Osteoblast (primary cell): Measurements from ENCODE around the gene MAN1B1. TPM values are rescaled to one million over a fixed set of nuclear protein-coding genes. Genes with fewer than 3 reads are reported as not detected.

Source experiments
- DNase-seq: peaks from one replicate; pipeline ENCODE4 v3.0.0; 2011; ENCODE audit warnings: low spot score, mixed read lengths; ENCODE audit not compliant: insufficient read length; ENCODE audit errors: missing footprints
- H2AFZ ChIP-seq: 2 replicates; pipeline ENCODE4 v1.6.0; 2011; ENCODE audit warnings: mild to moderate bottlenecking, low read length
- H3K27ac ChIP-seq: 2 replicates; pipeline ENCODE4 v1.5.1; 2011; ENCODE audit warnings: mild to moderate bottlenecking, low read depth, low read length, moderate library complexity
- H3K27me3 ChIP-seq: 2 replicates; pipeline ENCODE4 v1.6.0; 2012; ENCODE audit warnings: mild to moderate bottlenecking, control low read depth, inconsistent platforms, low read length, moderate library complexity; ENCODE audit not compliant: insufficient read depth
- H3K36me3 ChIP-seq: 2 replicates; pipeline ENCODE4 v1.5.1; 2011; ENCODE audit warnings: mild to moderate bottlenecking, low read length, control low read depth, moderate library complexity; ENCODE audit not compliant: insufficient read depth
- H3K4me1 ChIP-seq: 2 replicates; pipeline ENCODE4 v1.5.1; 2011; ENCODE audit warnings: mild to moderate bottlenecking, low read length, control low read depth, moderate library complexity; ENCODE audit not compliant: insufficient read depth
- H3K4me2 ChIP-seq: 2 replicates; pipeline ENCODE4 v1.6.0; 2011; ENCODE audit warnings: mild to moderate bottlenecking, low read length; ENCODE audit not compliant: insufficient read depth
- H3K4me3 ChIP-seq: fragments of 200-600 bp; sonication (generic); 3 replicates; pipeline ENCODE4 v1.5.1; 2012; ENCODE audit warnings: mild to moderate bottlenecking, low read length, inconsistent platforms; ENCODE audit not compliant: insufficient read depth
- H3K79me2 ChIP-seq: 2 replicates; pipeline ENCODE4 v1.6.0; 2012; ENCODE audit warnings: mild to moderate bottlenecking, low read length, control low read depth, inconsistent platforms; ENCODE audit not compliant: insufficient read depth
- H3K9me3 ChIP-seq: 2 replicates; pipeline ENCODE4 v1.5.1; 2011; ENCODE audit warnings: low read depth, low read length, control low read depth
- H4K20me1 ChIP-seq: 2 replicates; pipeline ENCODE4 v1.6.0; 2012; ENCODE audit warnings: mild to moderate bottlenecking, low read length, control low read depth; ENCODE audit not compliant: insufficient read depth
- CTCF ChIP-seq: IDR thresholded peaks from 2 replicates; pipeline ENCODE4 v1.5.1; 2011; ENCODE audit warnings: mild to moderate bottlenecking, low read depth, low read length, moderate library complexity; ENCODE audit errors: extremely low read depth
- total RNA-seq: library from RNA; depleted of rRNA; stranded (reverse); fragments of >200 nt; gene quantifications from 2 replicates; pipeline ENCODE4 v1.2.3, GENCODE V29; 2012

Gene MAN1B1
- total RNA-seq, 1 donor: 94.1 TPM

GRCh38 chr9:137046088-137046787 lies 40.5 kb upstream of the MAN1B1 start, which contains the start of gene NPDC1:
TSS of gene NPDC1 (minus strand) at chr9:137046177. CDS start at chr9:137045989, 188 bp downstream.
- H3K4me2 ChIP-seq: peak within 1 kb of the TSS; percentile 93
- no peaks in the 10 kb centered on the region for H3K36me3 ChIP-seq
- TF ChIP-seq CTCF: peak; percentile 75
- no peaks in the 10 kb centered on the region for H3K9me3 ChIP-seq
- H3K4me3 ChIP-seq: peak within 1 kb of the TSS; percentile 83
- peaks cover 15% of the 10 kb centered on the region for H3K4me1 ChIP-seq
- peaks cover 31% of the 10 kb centered on the region for H3K27me3 ChIP-seq
- DNase-seq: peak; percentile 100
- peaks cover 36% of the 10 kb centered on the region for H4K20me1 ChIP-seq
- peaks cover 30% of the 10 kb centered on the region for H3K79me2 ChIP-seq
- H2AFZ ChIP-seq: peak within 1 kb of the TSS; percentile 89
- H3K27ac ChIP-seq: no peak within 1 kb of the TSS

GRCh38 chr9:137048655-137049543 lies 37.9 kb upstream of the MAN1B1 start:
- H3K36me3 ChIP-seq: no peaks in the 10 kb centered on the region
- H3K27me3 ChIP-seq: peaks cover 51% of the 10 kb centered on the region
- no peak overlapping the region for H3K4me2 ChIP-seq
- H3K27ac ChIP-seq: no peak overlapping the region
- no peaks in the 10 kb centered on the region for H3K9me3 ChIP-seq
- peaks cover 14% of the 10 kb centered on the region for H3K79me2 ChIP-seq
- TF ChIP-seq CTCF: no peak
- DNase-seq: no peak
- H2AFZ ChIP-seq: no peak overlapping the region
- H3K4me3 ChIP-seq: no peak overlapping the region
- peaks cover 15% of the 10 kb centered on the region for H3K4me1 ChIP-seq
- peaks cover 27% of the 10 kb centered on the region for H4K20me1 ChIP-seq

GRCh38 chr9:137049544-137050449 lies 37.0 kb upstream of the MAN1B1 start:
- Histone ChIP-seq H3K27me3 (peaks cover 59% of the 10 kb centered on the region), H3K27ac (no peak overlapping the region), H3K4me3 (no peak overlapping the region), H4K20me1 (peaks cover 19% of the 10 kb centered on the region), H3K4me1 (peaks cover 13% of the 10 kb centered on the region), H2AFZ (no peak overlapping the region), H3K4me2 (no peak overlapping the region), H3K79me2 (peaks cover 5% of the 10 kb centered on the region), H3K9me3 (no peaks in the 10 kb centered on the region), H3K36me3 (no peaks in the 10 kb centered on the region)
- DNase-seq: peak; percentile 97
- peak; percentile 49 for TF ChIP-seq CTCF
